ENCODE measurements around the gene PLS1.

DNA sequence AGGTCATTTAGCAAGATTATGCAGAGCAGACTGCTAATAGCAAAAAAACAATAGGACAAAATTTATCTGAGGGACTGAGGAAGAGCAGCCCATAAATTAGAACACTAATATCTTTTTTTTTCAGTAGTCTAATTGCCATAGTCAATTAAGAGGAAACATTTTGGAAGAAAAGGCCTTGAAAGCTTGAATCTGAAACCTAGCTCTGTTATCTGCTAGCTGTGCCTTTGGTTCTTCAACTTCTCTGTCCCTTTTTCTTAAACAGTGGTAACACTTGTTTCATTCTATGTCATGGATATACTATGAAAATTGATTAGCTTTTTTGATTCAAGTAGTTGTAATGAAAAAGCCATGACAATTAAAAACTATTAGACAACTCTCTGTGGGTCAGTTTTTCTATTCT lies 19.4 kb upstream of the PLS1 start:
- TF ChIP-seq, protein P1, sequence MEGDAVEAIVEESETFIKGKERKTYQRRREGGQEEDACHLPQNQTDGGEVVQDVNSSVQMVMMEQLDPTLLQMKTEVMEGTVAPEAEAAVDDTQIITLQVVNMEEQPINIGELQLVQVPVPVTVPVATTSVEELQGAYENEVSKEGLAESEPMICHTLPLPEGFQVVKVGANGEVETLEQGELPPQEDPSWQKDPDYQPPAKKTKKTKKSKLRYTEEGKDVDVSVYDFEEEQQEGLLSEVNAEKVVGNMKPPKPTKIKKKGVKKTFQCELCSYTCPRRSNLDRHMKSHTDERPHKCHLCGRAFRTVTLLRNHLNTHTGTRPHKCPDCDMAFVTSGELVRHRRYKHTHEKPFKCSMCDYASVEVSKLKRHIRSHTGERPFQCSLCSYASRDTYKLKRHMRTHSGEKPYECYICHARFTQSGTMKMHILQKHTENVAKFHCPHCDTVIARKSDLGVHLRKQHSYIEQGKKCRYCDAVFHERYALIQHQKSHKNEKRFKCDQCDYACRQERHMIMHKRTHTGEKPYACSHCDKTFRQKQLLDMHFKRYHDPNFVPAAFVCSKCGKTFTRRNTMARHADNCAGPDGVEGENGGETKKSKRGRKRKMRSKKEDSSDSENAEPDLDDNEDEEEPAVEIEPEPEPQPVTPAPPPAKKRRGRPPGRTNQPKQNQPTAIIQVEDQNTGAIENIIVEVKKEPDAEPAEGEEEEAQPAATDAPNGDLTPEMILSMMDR (IDR thresholded peaks at IDR 0.05): no peak
- TF ChIP-seq POLR2AphosphoS5 (IDR thresholded peaks at IDR 0.05; ENCODE audit: low read depth, low read length) (no peak), TCF7L2 (IDR thresholded peaks at IDR 0.05; ENCODE audit: low read depth, low read length) (no peak)
- TF ChIP-seq, protein P2, sequence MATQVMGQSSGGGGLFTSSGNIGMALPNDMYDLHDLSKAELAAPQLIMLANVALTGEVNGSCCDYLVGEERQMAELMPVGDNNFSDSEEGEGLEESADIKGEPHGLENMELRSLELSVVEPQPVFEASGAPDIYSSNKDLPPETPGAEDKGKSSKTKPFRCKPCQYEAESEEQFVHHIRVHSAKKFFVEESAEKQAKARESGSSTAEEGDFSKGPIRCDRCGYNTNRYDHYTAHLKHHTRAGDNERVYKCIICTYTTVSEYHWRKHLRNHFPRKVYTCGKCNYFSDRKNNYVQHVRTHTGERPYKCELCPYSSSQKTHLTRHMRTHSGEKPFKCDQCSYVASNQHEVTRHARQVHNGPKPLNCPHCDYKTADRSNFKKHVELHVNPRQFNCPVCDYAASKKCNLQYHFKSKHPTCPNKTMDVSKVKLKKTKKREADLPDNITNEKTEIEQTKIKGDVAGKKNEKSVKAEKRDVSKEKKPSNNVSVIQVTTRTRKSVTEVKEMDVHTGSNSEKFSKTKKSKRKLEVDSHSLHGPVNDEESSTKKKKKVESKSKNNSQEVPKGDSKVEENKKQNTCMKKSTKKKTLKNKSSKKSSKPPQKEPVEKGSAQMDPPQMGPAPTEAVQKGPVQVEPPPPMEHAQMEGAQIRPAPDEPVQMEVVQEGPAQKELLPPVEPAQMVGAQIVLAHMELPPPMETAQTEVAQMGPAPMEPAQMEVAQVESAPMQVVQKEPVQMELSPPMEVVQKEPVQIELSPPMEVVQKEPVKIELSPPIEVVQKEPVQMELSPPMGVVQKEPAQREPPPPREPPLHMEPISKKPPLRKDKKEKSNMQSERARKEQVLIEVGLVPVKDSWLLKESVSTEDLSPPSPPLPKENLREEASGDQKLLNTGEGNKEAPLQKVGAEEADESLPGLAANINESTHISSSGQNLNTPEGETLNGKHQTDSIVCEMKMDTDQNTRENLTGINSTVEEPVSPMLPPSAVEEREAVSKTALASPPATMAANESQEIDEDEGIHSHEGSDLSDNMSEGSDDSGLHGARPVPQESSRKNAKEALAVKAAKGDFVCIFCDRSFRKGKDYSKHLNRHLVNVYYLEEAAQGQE (IDR thresholded peaks at IDR 0.05; ENCODE audit: insufficient read depth in 1 of 2, low read depth in 2 of 2, low read length in 1 of 2): no peak
